ENCODE results near the gene TBC1D21. TPM values are rescaled to one million over a fixed set of nuclear protein-coding genes. Genes with fewer than 3 reads are reported as not detected.

Gene TBC1D21
- total RNA-seq, 1 experiment from 2014 or later = not detected

DNA sequence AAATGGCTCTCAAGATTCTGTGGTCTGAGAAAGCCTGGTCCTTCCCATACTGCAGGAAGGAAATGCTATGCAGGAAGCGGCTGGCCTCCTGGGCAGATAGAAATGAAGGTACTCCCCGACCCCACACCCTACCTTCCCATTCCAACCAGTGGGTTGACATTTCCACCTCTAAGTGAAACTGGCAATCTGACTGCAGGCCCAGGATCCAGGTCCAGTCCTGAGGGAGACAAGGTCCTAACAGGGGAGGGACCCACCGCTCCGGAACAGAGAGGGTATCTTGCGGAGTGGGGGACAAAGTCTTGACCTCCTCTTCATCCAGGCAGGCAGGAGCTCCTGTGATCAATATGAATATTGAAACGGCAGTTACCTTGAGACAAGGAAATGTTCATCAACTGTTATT lies 46.3 kb downstream of the TBC1D21 start:
- Histone ChIP-seq H3K27ac (ENCODE audit: low read depth, low read length, poor library complexity, severe bottlenecking) (no peak overlapping the region), H3K9me3 (ENCODE audit: low read depth, low read length, poor library complexity, severe bottlenecking) (peaks cover 6% of the 10 kb centered on the region), H3K27me3 (replicated peaks; ENCODE audit: insufficient read depth, low read depth, low read length, poor library complexity) (no peaks in the 10 kb centered on the region), H3K4me1 (ENCODE audit: insufficient read depth, low read length, poor library complexity, severe bottlenecking) (peaks cover 47% of the 10 kb centered on the region), H3K36me3 (ENCODE audit: insufficient read depth, low read length, poor library complexity, severe bottlenecking) (peaks cover 15% of the 10 kb centered on the region), H3K4me3 (ENCODE audit: low read depth, low read length, poor library complexity, severe bottlenecking) (no peak overlapping the region)
- CTCF ChIA-PET = no interaction called here
- POLR2A ChIA-PET (ENCODE audit: low non-redundant PET) = no interaction called here
- TF ChIP-seq, protein P1, sequence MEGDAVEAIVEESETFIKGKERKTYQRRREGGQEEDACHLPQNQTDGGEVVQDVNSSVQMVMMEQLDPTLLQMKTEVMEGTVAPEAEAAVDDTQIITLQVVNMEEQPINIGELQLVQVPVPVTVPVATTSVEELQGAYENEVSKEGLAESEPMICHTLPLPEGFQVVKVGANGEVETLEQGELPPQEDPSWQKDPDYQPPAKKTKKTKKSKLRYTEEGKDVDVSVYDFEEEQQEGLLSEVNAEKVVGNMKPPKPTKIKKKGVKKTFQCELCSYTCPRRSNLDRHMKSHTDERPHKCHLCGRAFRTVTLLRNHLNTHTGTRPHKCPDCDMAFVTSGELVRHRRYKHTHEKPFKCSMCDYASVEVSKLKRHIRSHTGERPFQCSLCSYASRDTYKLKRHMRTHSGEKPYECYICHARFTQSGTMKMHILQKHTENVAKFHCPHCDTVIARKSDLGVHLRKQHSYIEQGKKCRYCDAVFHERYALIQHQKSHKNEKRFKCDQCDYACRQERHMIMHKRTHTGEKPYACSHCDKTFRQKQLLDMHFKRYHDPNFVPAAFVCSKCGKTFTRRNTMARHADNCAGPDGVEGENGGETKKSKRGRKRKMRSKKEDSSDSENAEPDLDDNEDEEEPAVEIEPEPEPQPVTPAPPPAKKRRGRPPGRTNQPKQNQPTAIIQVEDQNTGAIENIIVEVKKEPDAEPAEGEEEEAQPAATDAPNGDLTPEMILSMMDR (conservative IDR thresholded peaks at IDR 0.05; ENCODE audit: low read depth, low read length) = no peak
- no peak for TF ChIP-seq EZH2 (IDR thresholded peaks at IDR 0.05; ENCODE audit: borderline replicate concordance, low read depth, low read length, poor library complexity, severe bottlenecking)
- DNase-seq (ENCODE audit: low spot score) = no peak
- BruUV-seq (replicated peaks) = no TSS peak
- intact Hi-C loops (cut with micrococcal nuclease; ENCODE audit: unreplicated experiment) = no loop called here

DNA sequence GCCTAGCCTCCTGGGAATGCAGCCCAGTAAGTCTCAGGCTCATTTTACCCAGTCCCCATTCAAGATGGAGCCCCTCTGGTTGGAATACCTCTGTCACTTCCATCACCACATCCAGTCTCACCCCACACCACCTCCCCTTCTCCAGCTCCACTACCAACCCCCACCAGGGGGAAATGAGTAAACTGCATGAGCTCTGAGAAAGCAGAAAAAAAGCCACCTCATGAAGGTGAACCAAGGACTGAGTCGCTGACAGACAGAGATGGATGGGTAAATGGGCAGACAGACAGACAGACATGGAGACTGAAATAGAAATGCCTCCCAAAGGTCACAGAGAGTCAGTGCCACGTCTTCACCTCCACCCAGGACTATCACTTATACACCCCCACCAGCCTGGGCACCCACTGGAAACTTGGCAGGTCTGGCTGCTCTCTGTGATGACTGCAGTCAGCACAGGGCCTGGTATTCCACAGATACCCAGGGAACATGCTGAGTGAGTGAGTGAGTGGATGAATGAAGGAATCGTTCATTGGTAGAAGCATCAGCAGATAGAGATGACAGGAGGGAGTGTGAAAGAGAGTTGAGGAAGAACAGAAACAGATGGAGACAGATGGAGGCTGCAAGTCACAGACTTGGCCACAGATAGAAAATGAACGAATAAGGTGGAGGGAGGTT lies 48.0 kb downstream of the TBC1D21 start:
- Histone ChIP-seq H3K9me3 (ENCODE audit: low read depth, low read length, poor library complexity, severe bottlenecking) (no peaks in the 10 kb centered on the region), H3K4me3 (ENCODE audit: low read depth, low read length, poor library complexity, severe bottlenecking) (no peak overlapping the region), H3K27me3 (replicated peaks; ENCODE audit: insufficient read depth, low read depth, low read length, poor library complexity) (no peaks in the 10 kb centered on the region), H3K4me1 (ENCODE audit: insufficient read depth, low read length, poor library complexity, severe bottlenecking) (peaks cover 49% of the 10 kb centered on the region), H3K27ac (ENCODE audit: low read depth, low read length, poor library complexity, severe bottlenecking) (peak overlapping the region; percentile 89), H3K36me3 (ENCODE audit: insufficient read depth, low read length, poor library complexity, severe bottlenecking) (peaks cover 11% of the 10 kb centered on the region)
- BruUV-seq (replicated peaks) = no TSS peak
- DNase-seq (ENCODE audit: low spot score) = no peak
- TF ChIP-seq, protein P1 (conservative IDR thresholded peaks at IDR 0.05; ENCODE audit: low read depth, low read length) = no peak
- TF ChIP-seq EZH2 (IDR thresholded peaks at IDR 0.05; ENCODE audit: borderline replicate concordance, low read depth, low read length, poor library complexity, severe bottlenecking) = no peak
- ChIA-PET CTCF (interaction anchor here (0.7 to 1.3 kb wide), 2 partner anchors 12 to 22 kb away, joined by 4 read pairs; no protein-coding TSS in a partner anchor), POLR2A (ENCODE audit: low non-redundant PET) (interaction anchor here (0.6 kb wide), 1 partner anchor 62 kb away, joined by 8 read pairs; no protein-coding TSS in a partner anchor)
- intact Hi-C loops (cut with micrococcal nuclease; ENCODE audit: unreplicated experiment) = no loop called here

DNA sequence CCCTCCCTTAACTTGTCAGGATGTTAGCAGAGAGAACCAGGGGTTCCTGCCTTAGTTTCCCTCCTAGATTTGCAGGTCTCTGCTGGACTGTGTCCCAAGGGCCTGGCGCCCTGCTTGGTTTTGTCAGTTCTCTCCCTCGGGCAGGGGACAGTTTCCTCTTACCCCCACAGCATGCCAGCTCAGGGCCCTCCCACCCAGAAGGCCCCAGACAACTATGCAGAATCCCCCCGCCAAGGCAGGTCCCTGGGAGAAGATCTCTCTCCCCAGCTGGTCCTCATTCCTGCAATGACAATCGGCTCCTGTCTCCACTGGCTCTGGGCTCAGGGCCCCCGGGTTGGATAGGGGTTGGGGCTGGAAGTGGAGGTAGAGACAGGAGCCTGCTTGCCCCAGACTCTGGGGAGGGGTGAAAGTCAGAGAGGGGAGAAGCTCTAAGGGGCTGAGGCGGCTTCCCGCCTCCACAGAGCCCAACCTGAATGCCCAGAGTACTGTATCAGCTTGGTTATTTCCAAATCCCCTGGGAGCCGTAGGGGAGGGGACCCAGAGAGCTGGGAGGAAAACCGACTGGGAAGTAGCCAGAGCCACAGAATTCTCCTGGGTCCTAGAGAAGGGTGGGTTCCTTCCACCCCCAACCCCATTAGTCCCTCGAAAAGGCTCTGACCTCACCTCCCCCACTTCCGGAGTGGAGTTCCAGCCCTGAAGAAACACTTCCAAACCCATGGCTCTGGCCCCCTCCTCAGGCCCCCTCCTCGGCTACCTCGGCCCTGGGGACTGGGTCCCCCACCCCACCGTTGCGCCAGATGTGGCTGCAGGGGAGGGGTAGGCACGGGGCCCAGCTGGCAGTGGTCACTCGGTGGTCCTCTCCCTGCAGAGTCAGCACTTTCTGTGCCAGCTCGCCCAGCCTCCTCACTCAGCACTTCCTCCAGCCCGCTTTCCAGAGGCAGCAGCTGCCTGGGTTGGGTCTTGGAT lies 49.1 kb downstream of the TBC1D21 start:
- Histone ChIP-seq H3K27ac (ENCODE audit: low read depth, low read length, poor library complexity, severe bottlenecking) (peak overlapping the region; percentile 89), H3K4me1 (ENCODE audit: insufficient read depth, low read length, poor library complexity, severe bottlenecking) (peaks cover 49% of the 10 kb centered on the region), H3K9me3 (ENCODE audit: low read depth, low read length, poor library complexity, severe bottlenecking) (no peaks in the 10 kb centered on the region), H3K4me3 (ENCODE audit: low read depth, low read length, poor library complexity, severe bottlenecking) (peak overlapping the region; percentile 3), H3K27me3 (replicated peaks; ENCODE audit: insufficient read depth, low read depth, low read length, poor library complexity) (no peaks in the 10 kb centered on the region), H3K36me3 (ENCODE audit: insufficient read depth, low read length, poor library complexity, severe bottlenecking) (peaks cover 6% of the 10 kb centered on the region)
- intact Hi-C loops (cut with micrococcal nuclease; ENCODE audit: unreplicated experiment) = no loop called here
- ChIA-PET CTCF (interaction anchor here (1.3 kb wide), 1 partner anchor 13 kb away, joined by 4 read pairs; no protein-coding TSS in a partner anchor), POLR2A (ENCODE audit: low non-redundant PET) (no interaction called here)
- BruUV-seq (replicated peaks) = no TSS peak
- no peak for TF ChIP-seq EZH2 (IDR thresholded peaks at IDR 0.05; ENCODE audit: borderline replicate concordance, low read depth, low read length, poor library complexity, severe bottlenecking)
- TF ChIP-seq, protein P1 (conservative IDR thresholded peaks at IDR 0.05; ENCODE audit: low read depth, low read length) = no peak
- peak; percentile 96 for DNase-seq (ENCODE audit: low spot score)

All from A673 (cell line).